HCT116 (cell line): Measurements from ENCODE around the gene NF2. TPM values are rescaled to one million over a fixed set of nuclear protein-coding genes. Genes with fewer than 3 reads are reported as not detected.

Experiments used
- ATAC-seq: fragments of 200-7000 bp; cut with Tn5 transposase; 2 replicates; pipeline ENCODE4 v1.9.1; 2020; ENCODE audit warnings: mild to moderate bottlenecking, moderate library complexity
- BruUV-seq: library from RNA; stranded (reverse); fragments of 400-500 nt; replicated peaks from 2 replicates; lab custom pipeline; 2021; lab: Mats Ljungman, UMichigan
- CTCF ChIA-PET: fragments of 300-600 bp; sonication (Branson Sonifier 250); formaldehyde crosslinking; loops from one replicate; lab custom pipeline; 2021; ENCODE audit warnings: antibody characterized with exemption; lab: Charles Lee
- POLR2A ChIA-PET: fragments of 300-600, 350-600 bp; sonication (Branson Sonifier 250); formaldehyde crosslinking; loops from one replicate; lab custom pipeline; 2021; ENCODE audit warnings: antibody characterized with exemption; lab: Charles Lee
- RAD21 ChIA-PET, 2 experiments: fragments of 300-600 bp; sonication (Branson Sonifier 250); formaldehyde crosslinking; loops; one replicate each; lab custom pipeline; 2023; ENCODE audit warnings: low total read pairs in 2 of 2; ENCODE audit not compliant: uncharacterized antibody in 2 of 2, unreplicated experiment in 2 of 2, low non-redundant PET in 1 of 2; lab: Charles Lee
- DNase-seq: peaks from one replicate; pipeline ENCODE4 v3.0.0-alpha.2; 2010; ENCODE audit warnings: low read depth, low spot score
- H2AFZ ChIP-seq: fragments of 200-600 bp; shearing (Covaris generic), sonication (generic); 2 replicates; pipeline ENCODE4 v1.6.1; 2017; ENCODE audit warnings: low read depth, mixed run types, mixed read lengths, antibody characterized with exemption, low read length; ENCODE audit not compliant: poor library complexity, severe bottlenecking
- H3K27ac ChIP-seq: 2 replicates; pipeline ENCODE4 v1.5.1; 2012; ENCODE audit warnings: low read depth, low read length
- H3K27me3 ChIP-seq: fragments of 200-600 bp; sonication (generic); 2 replicates; pipeline ENCODE4 v1.6.1; 2016; ENCODE audit warnings: mixed run types, low read length, mixed read lengths; ENCODE audit not compliant: insufficient read depth
- H3K36me3 ChIP-seq, 2 experiments: fragments of 200-500 bp in 1 of 2; fragments of 200-600 bp in 1 of 2; sonication (Bioruptor generic) in 1 of 2; sonication (generic) in 1 of 2; 2 replicates each; pipeline versions ENCODE4 v1.5.1 to v1.6.1; 2014 to 2016; ENCODE audit warnings: low read length in 2 of 2, inconsistent platforms in 1 of 2, mixed read lengths in 1 of 2, mixed run types in 1 of 2; ENCODE audit not compliant: insufficient read depth in 2 of 2, control insufficient read depth in 1 of 2
- H3K4me1 ChIP-seq, 2 experiments: fragments of 200-600 bp in 1 of 2; sonication (generic) in 1 of 2; 2 replicates each; pipeline versions ENCODE4 v1.5.1 to v1.6.1; 2012 to 2017; ENCODE audit warnings: low read length in 2 of 2, inconsistent platforms in 1 of 2, mild to moderate bottlenecking in 1 of 2, mixed read lengths in 1 of 2, mixed run types in 1 of 2, moderate library complexity in 1 of 2; ENCODE audit not compliant: insufficient read depth in 2 of 2, control insufficient read depth in 1 of 2
- H3K4me2 ChIP-seq: fragments of 200-600 bp; sonication (generic); 2 replicates; pipeline ENCODE4 v1.6.1; 2017; ENCODE audit warnings: mixed run types, low read length, mixed read lengths
- H3K4me3 ChIP-seq, 2 experiments: fragments of 200-600 bp in 1 of 2; sonication (generic) in 1 of 2; replicated peaks in 1 of 2; 2 replicates each; pipeline ENCODE4 v1.5.1; 2011 to 2016; ENCODE audit warnings: low read length in 2 of 2, control low read depth in 1 of 2, low read depth in 1 of 2, mild to moderate bottlenecking in 1 of 2, mixed read lengths in 1 of 2, mixed run types in 1 of 2
- H3K79me2 ChIP-seq: fragments of 200-600 bp; sonication (generic); 2 replicates; pipeline ENCODE4 v1.6.1; 2017; ENCODE audit warnings: mild to moderate bottlenecking, mixed run types, low read length, moderate library complexity, mixed read lengths; ENCODE audit not compliant: insufficient read depth
- H3K9ac ChIP-seq: fragments of 200-600 bp; sonication (generic); 2 replicates; pipeline ENCODE4 v1.6.1; 2016; ENCODE audit warnings: low read length, mixed read lengths
- H3K9me2 ChIP-seq: fragments of 200-600 bp; sonication (generic), shearing (Covaris generic); 2 replicates; pipeline ENCODE4 v1.6.1; 2017; ENCODE audit warnings: mixed run types, mild to moderate bottlenecking, moderate library complexity; ENCODE audit not compliant: insufficient read depth
- H3K9me3 ChIP-seq, 2 experiments: fragments of 200-500 bp in 1 of 2; fragments of 200-600 bp in 1 of 2; sonication (Bioruptor generic) in 1 of 2; sonication (generic) in 1 of 2; 2 replicates each; pipeline ENCODE4 v1.6.1; 2014 to 2017; ENCODE audit warnings: low read length in 2 of 2, mixed read lengths in 2 of 2, inconsistent platforms in 1 of 2, low read depth in 1 of 2, mild to moderate bottlenecking in 1 of 2, mixed run types in 1 of 2, moderate library complexity in 1 of 2; ENCODE audit not compliant: control insufficient read depth in 1 of 2, insufficient read depth in 1 of 2
- H4K20me1 ChIP-seq: fragments of 200-600 bp; sonication (generic), shearing (Covaris generic); 2 replicates; pipeline ENCODE4 v1.6.1; 2017; ENCODE audit warnings: mixed run types, mild to moderate bottlenecking, moderate library complexity; ENCODE audit not compliant: insufficient read depth
- CBX3 ChIP-seq: IDR thresholded peaks from 2 replicates; pipeline ENCODE4 v1.6.1; 2012; ENCODE audit warnings: low read depth
- CEBPB ChIP-seq: IDR thresholded peaks from 2 replicates; pipeline ENCODE4 v1.6.1; 2012; ENCODE audit warnings: low read depth
- CTCF ChIP-seq, 3 experiments: fragments of 200-600 bp in 1 of 3; sonication (generic) in 1 of 3; IDR thresholded peaks in 2 of 3; conservative IDR thresholded peaks in 1 of 3; 2 replicates each; pipeline ENCODE4 v1.5.1; 2012 to 2017; ENCODE audit warnings: low read depth in 2 of 3, low read length in 2 of 3, antibody characterized with exemption in 1 of 3, borderline replicate concordance in 1 of 3, control low read depth in 1 of 3, mild to moderate bottlenecking in 1 of 3, mixed read lengths in 1 of 3, mixed run types in 1 of 3, moderate library complexity in 1 of 3; ENCODE audit not compliant: insufficient read depth in 1 of 3
- EGR1 ChIP-seq: IDR thresholded peaks from 2 replicates; pipeline ENCODE4 v1.6.1; 2012; ENCODE audit warnings: low read depth
- ELF1 ChIP-seq: IDR thresholded peaks from 2 replicates; pipeline ENCODE4 v1.6.1; 2012; ENCODE audit warnings: low read depth, borderline replicate concordance
- EZH2 ChIP-seq: fragments of 200-600 bp; sonication (generic); IDR thresholded peaks from 2 replicates; pipeline ENCODE4 v1.6.1; 2017; ENCODE audit warnings: antibody characterized with exemption, mixed run types
- EZH2phosphoT487 ChIP-seq: fragments of 200-600 bp; IDR thresholded peaks from 2 replicates; pipeline ENCODE4 v1.6.1; 2018; ENCODE audit warnings: antibody characterized with exemption, borderline replicate concordance
- FOSL1 ChIP-seq: IDR thresholded peaks from 2 replicates; pipeline ENCODE4 v1.6.1; 2012; ENCODE audit warnings: low read depth
- JUND ChIP-seq: IDR thresholded peaks from 2 replicates; pipeline ENCODE4 v1.6.1; 2012
- MAX ChIP-seq: IDR thresholded peaks from 2 replicates; pipeline ENCODE4 v1.6.1; 2012
- POLR2AphosphoS5 ChIP-seq: IDR thresholded peaks from 2 replicates; pipeline ENCODE4 v1.6.1; 2011; ENCODE audit warnings: mild to moderate bottlenecking, low read depth, low read length, moderate library complexity
- RAD21 ChIP-seq: IDR thresholded peaks from 2 replicates; pipeline ENCODE4 v1.6.1; 2012; ENCODE audit warnings: low read depth, mild to moderate bottlenecking
- REST ChIP-seq: IDR thresholded peaks from 2 replicates; pipeline ENCODE4 v1.6.1; 2012; ENCODE audit warnings: low read depth
- SIN3A ChIP-seq: IDR thresholded peaks from 2 replicates; pipeline ENCODE4 v1.6.1; 2012; ENCODE audit warnings: low read depth
- SP1 ChIP-seq: IDR thresholded peaks from 2 replicates; pipeline ENCODE4 v1.6.1; 2012; ENCODE audit warnings: low read depth
- SRF ChIP-seq: IDR thresholded peaks from 2 replicates; pipeline ENCODE4 v1.6.1; 2012; ENCODE audit warnings: low read depth
- TCF7L2 ChIP-seq: IDR thresholded peaks from 2 replicates; pipeline ENCODE4 v1.7.0; 2011; ENCODE audit warnings: borderline replicate concordance, inconsistent platforms; ENCODE audit not compliant: insufficient read depth, insufficient read length; ENCODE audit errors: extremely low read depth
- YY1 ChIP-seq: IDR thresholded peaks from 2 replicates; pipeline ENCODE4 v1.6.1; 2011; ENCODE audit warnings: low read length, low read depth, moderate library complexity, mild to moderate bottlenecking; ENCODE audit not compliant: insufficient replicate concordance; ENCODE audit errors: extremely low read depth
- ZBTB33 ChIP-seq: IDR thresholded peaks from 2 replicates; pipeline ENCODE4 v1.6.1; 2011; ENCODE audit warnings: mild to moderate bottlenecking, low read length, moderate library complexity; ENCODE audit not compliant: insufficient replicate concordance; ENCODE audit errors: extremely low read depth
- ZNF274 ChIP-seq: fragments of 200-500 bp; sonication (Bioruptor generic); IDR thresholded peaks from 2 replicates; pipeline ENCODE4 v1.6.1; 2014; ENCODE audit warnings: mild to moderate bottlenecking, low read depth, low read length, inconsistent platforms
- intact Hi-C: fragments of 100-400 bp; cut with micrococcal nuclease; formaldehyde crosslinking; loops from 2 replicates; pipeline ENCODE4 v1.10.0; 2022
- total RNA-seq: library from RNA; stranded (reverse); gene quantifications from one replicate; pipeline ENCODE4 v1.2.1, GENCODE V29; 2021; ENCODE audit not compliant: unreplicated experiment

Gene NF2
- total RNA-seq, 1 experiment from 2014 or later = 70.2 TPM

- ChIA-PET POLR2A (no interaction called here), RAD21 (no interaction called here), CTCF (interaction anchor here (1.1 kb wide), 1 partner anchor 45 kb away, joined by 3 read pairs; no protein-coding TSS in a partner anchor)
- no peaks in the 10 kb centered on the region for H3K4me1 ChIP-seq
- ATAC-seq (no peak), DNase-seq (no peak)
- no peaks in the 10 kb centered on the region for H3K27me3 ChIP-seq
- H4K20me1 ChIP-seq = no peaks in the 10 kb centered on the region
- no peaks in the 10 kb centered on the region for H3K9me2 ChIP-seq
- H3K4me3 ChIP-seq = no peak overlapping the region
- H3K27ac ChIP-seq = no peak overlapping the region
- TF ChIP-seq POLR2AphosphoS5 = no peak
- no peak for TF ChIP-seq EZH2phosphoT487
- no peak for TF ChIP-seq EGR1
- TF ChIP-seq JUND = no peak
- no peak for TF ChIP-seq SRF
- no peak for TF ChIP-seq FOSL1
- no peak for TF ChIP-seq CTCF (IDR thresholded peaks at IDR 0.05 in 2 of 3, conservative IDR thresholded peaks at IDR 0.05 in 1 of 3; ENCODE audit: borderline replicate concordance in 1 of 3, insufficient read depth in 1 of 3, low read depth in 2 of 3, low read length in 2 of 3)
- no peak for TF ChIP-seq ZNF274
- no peak for TF ChIP-seq CEBPB
- TF ChIP-seq ZBTB33 = no peak
- TF ChIP-seq TCF7L2 = no peak
- TF ChIP-seq YY1 = no peak
- no peak for TF ChIP-seq EZH2
- no peak for TF ChIP-seq SP1
- TF ChIP-seq ELF1 = no peak
- TF ChIP-seq REST = no peak
- TF ChIP-seq SIN3A = no peak
- TF ChIP-seq CBX3 = no peak
- no peak for TF ChIP-seq RAD21
- TF ChIP-seq MAX = no peak
- no peaks in the 10 kb centered on the region for H3K9me3 ChIP-seq
- no peaks in the 10 kb centered on the region for H3K79me2 ChIP-seq
- no peak overlapping the region for H3K9ac ChIP-seq
- no peak overlapping the region for H3K4me2 ChIP-seq
- H3K36me3 ChIP-seq = peaks cover 19 to 47% of the 10 kb centered on the region in 2 experiments; a peak in 3 of 4 replicates
- H2AFZ ChIP-seq = no peak overlapping the region
- intact Hi-C loops = no loop called here
- BruUV-seq = no TSS peak
Measured at GRCh38 chr22:29668673-29669072, 65.2 kb downstream of the NF2 start.
